HUES64 (cell line): ENCODE data around the gene GPAT2.
"Not testable (repeated sequence)": the region's sequence is repeated elsewhere in the genome, so short reads cannot be mapped to it uniquely, and the experiment has no call there.

Experiments
- H3K27ac ChIP-seq: 2 replicates; pipeline ENCODE4 v1.7.0; 2013; ENCODE audit warnings: low read depth, low read length, inconsistent platforms
- H3K27me3 ChIP-seq: 2 replicates; pipeline ENCODE4 v1.6.1; 2013; ENCODE audit warnings: mild to moderate bottlenecking, low read length; ENCODE audit not compliant: insufficient read depth
- H3K36me3 ChIP-seq: 2 replicates; pipeline ENCODE4 v1.6.1; 2013; ENCODE audit warnings: mild to moderate bottlenecking, low read length; ENCODE audit not compliant: insufficient read depth
- H3K4me1 ChIP-seq: 2 replicates; pipeline ENCODE4 v1.6.1; 2013; ENCODE audit warnings: mild to moderate bottlenecking, low read length, moderate library complexity; ENCODE audit not compliant: insufficient read depth
- H3K4me3 ChIP-seq: 2 replicates; pipeline ENCODE4 v1.5.1; 2013; ENCODE audit warnings: mild to moderate bottlenecking, low read length, moderate library complexity
- H3K9ac ChIP-seq: 2 replicates; pipeline ENCODE4 v1.6.1; 2013; ENCODE audit warnings: mild to moderate bottlenecking, low read depth, low read length
- H3K9me3 ChIP-seq: 2 replicates; pipeline ENCODE4 v1.6.1; 2013; ENCODE audit warnings: low read depth, low read length; ENCODE audit not compliant: insufficient read depth
- WGBS: fragments of 150-250, 120-280 bp; methylation state at CpG from one replicate; pipeline ENCODE4 v1.1.7; 2013; ENCODE audit warnings: missing lambda C conversion rate; 5-methylcytosine and 5-hydroxymethylcytosine counted together

Gene GPAT2

DNA sequence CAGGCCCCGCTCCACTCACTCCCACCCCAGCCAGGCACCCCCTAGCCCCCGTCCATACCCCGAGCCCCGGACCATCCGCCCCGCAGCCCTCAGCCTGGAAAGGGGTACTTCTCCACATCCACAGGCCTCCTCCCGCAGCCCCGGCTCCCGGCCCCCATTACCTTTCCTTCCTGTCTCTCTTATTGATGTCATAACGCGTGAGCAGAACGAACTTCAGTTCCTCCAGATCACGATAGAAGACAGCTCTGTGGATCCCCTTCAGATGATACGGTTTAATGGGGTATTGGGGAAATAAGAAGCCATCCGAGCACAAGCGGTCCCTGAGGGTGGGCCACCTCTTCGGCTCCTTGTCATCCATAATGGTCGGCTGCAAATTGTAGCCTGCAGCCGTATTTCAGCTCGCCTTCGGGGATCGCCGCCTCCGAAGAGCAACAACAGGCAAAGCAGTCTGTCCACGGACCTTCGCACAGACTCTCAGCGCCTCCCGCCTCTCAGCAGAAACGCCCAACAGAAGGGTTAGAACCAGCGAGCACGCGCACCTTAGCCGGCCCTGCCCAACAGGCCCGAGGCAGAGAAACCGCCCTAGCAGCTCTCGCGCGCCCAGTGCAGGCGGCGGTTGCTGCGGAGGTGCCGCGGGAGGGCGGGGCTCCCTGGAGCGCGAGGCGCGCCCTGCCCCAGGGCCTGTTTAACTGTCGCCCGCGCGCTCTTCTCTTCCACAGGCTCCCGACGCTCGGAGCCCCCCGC, 43.2 kb downstream of the GPAT2 start, which contains the start of gene ANKRD36C:
Gene ANKRD36C (minus strand): TSS at position 474 of the 744 bp plus-strand sequence. CDS start 116 bp downstream, at position 358.
- not testable (repeated sequence) for H3K27me3 ChIP-seq

DNA sequence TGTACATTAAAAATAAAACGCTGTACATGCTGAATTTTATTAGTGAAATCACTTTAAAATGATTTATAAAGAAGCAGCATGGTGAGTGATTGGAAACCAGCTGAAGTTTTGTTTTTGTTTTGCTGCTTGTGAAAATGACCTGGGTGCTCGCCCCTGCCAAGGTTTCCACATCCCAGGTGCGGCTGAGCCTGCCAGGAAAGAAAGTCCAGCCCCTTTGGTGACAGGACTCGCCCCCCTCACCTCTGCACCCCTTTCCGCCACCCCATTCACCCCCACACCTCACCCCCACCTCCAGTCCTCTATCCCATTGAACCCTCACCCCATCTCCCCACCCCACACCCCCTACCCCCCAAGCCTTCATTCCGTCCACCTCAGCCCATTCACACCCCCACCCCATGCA, 43.8 kb downstream of the GPAT2 start:
- not testable (repeated sequence) for H3K9me3 ChIP-seq, H3K36me3 ChIP-seq, H3K4me3 ChIP-seq, H3K4me1 ChIP-seq, H3K27ac ChIP-seq, H3K27me3 ChIP-seq, H3K9ac ChIP-seq
- 42% methylated on average over 2 of the region's 6 CpGs for WGBS

More for the DNA sequence above, 43.2 kb downstream of the GPAT2 start, which contains the start of gene ANKRD36C:
- Histone ChIP-seq H3K9ac (peak within 1 kb of the TSS; percentile 75), H3K4me3 (peak within 1 kb of the TSS; percentile 79)
- not testable (repeated sequence) for H3K27ac ChIP-seq, H3K9me3 ChIP-seq, H3K4me1 ChIP-seq, H3K36me3 ChIP-seq
- WGBS, result 3% methylated on average over 25 of the region's 56 CpGs
